Mesenchymal stem cell (in vitro differentiated cells and primary cell): ENCODE results near the gene NIM1K.

Experiments used
- DNase-seq: peaks from one replicate; pipeline ENCODE4 v3.0.0-alpha.2; 2013
- H2AFZ ChIP-seq: one replicate; pipeline ENCODE4 v1.6.1; 2013; ENCODE audit warnings: low read depth, mild to moderate bottlenecking, control low read depth, inconsistent platforms, low read length, moderate library complexity
- H2AK5ac ChIP-seq: 2 replicates; pipeline ENCODE4 v1.6.1; 2013; ENCODE audit warnings: low read length, moderate library complexity, mild to moderate bottlenecking, inconsistent platforms; ENCODE audit not compliant: severe bottlenecking
- H2BK120ac ChIP-seq: one replicate; pipeline ENCODE4 v1.6.1; 2013; ENCODE audit warnings: low read depth, mild to moderate bottlenecking, inconsistent platforms, low read length, moderate library complexity
- H2BK12ac ChIP-seq, 2 experiments: one replicate each; pipeline ENCODE4 v1.6.1; 2013; ENCODE audit warnings: inconsistent platforms in 2 of 2, low read length in 2 of 2, mild to moderate bottlenecking in 2 of 2, moderate library complexity in 2 of 2, control low read depth in 1 of 2
- H2BK15ac ChIP-seq: one replicate; pipeline ENCODE4 v1.6.1; 2013; ENCODE audit warnings: mild to moderate bottlenecking, low read depth, inconsistent platforms; ENCODE audit not compliant: poor library complexity, severe bottlenecking
- H2BK5ac ChIP-seq: 2 replicates; pipeline ENCODE4 v1.6.1; 2013; ENCODE audit warnings: low read depth, mild to moderate bottlenecking, low read length, control low read depth, inconsistent platforms; ENCODE audit not compliant: poor library complexity, severe bottlenecking
- H3K14ac ChIP-seq, 2 experiments: one replicate each; pipeline ENCODE4 v1.6.1; 2013; ENCODE audit warnings: inconsistent platforms in 2 of 2, low read length in 2 of 2, control low read depth in 1 of 2, mild to moderate bottlenecking in 1 of 2, moderate library complexity in 1 of 2
- H3K18ac ChIP-seq, 2 experiments: one replicate each; pipeline ENCODE4 v1.6.1; 2013; ENCODE audit warnings: inconsistent platforms in 2 of 2, low read length in 2 of 2, control low read depth in 1 of 2, low read depth in 1 of 2, mild to moderate bottlenecking in 1 of 2
- H3K23ac ChIP-seq, 2 experiments: one replicate each; pipeline ENCODE4 v1.6.1; 2013; ENCODE audit warnings: inconsistent platforms in 2 of 2, low read length in 2 of 2, mild to moderate bottlenecking in 2 of 2, moderate library complexity in 2 of 2, control low read depth in 1 of 2
- H3K27ac ChIP-seq: 2 replicates; pipeline ENCODE4 v1.5.1; 2013; ENCODE audit warnings: mild to moderate bottlenecking, moderate library complexity, low read length, control low read depth, inconsistent platforms; ENCODE audit not compliant: poor library complexity, severe bottlenecking
- H3K27me3 ChIP-seq, 2 experiments: 2 replicates each; pipeline versions ENCODE4 v1.6.1 to v1.7.0; 2013; ENCODE audit warnings: low read length in 2 of 2, mild to moderate bottlenecking in 2 of 2, moderate library complexity in 2 of 2, control low read depth in 1 of 2, inconsistent platforms in 1 of 2; ENCODE audit not compliant: control insufficient read depth in 1 of 2, insufficient read depth in 1 of 2
- H3K36me3 ChIP-seq, 2 experiments: 2 replicates each; pipeline versions ENCODE4 v1.6.1 to v1.7.0; 2013; ENCODE audit warnings: low read length in 2 of 2, control low read depth in 1 of 2, inconsistent platforms in 1 of 2, low read depth in 1 of 2, mild to moderate bottlenecking in 1 of 2; ENCODE audit not compliant: insufficient read depth in 2 of 2, control insufficient read depth in 1 of 2
- H3K4ac ChIP-seq, 2 experiments: one replicate each; pipeline ENCODE4 v1.6.1; 2013; ENCODE audit warnings: inconsistent platforms in 2 of 2, low read length in 2 of 2, mild to moderate bottlenecking in 2 of 2, moderate library complexity in 2 of 2, control low read depth in 1 of 2, low read depth in 1 of 2
- H3K4me1 ChIP-seq: 2 replicates; pipeline ENCODE4 v1.6.1; 2013; ENCODE audit warnings: low read depth, low read length, control low read depth; ENCODE audit not compliant: control insufficient read depth, insufficient read depth
- H3K4me2 ChIP-seq: 2 replicates; pipeline ENCODE4 v1.6.1; 2013; ENCODE audit warnings: low read length, mild to moderate bottlenecking, inconsistent platforms; ENCODE audit not compliant: poor library complexity, severe bottlenecking
- H3K4me3 ChIP-seq, 2 experiments: 2 replicates each; pipeline versions ENCODE4 v1.5.1 to v1.7.0; 2013; ENCODE audit warnings: low read length in 2 of 2, mild to moderate bottlenecking in 2 of 2, control low read depth in 1 of 2, low read depth in 1 of 2; ENCODE audit not compliant: insufficient read depth in 1 of 2
- H3K79me1 ChIP-seq: replicated peaks from 2 replicates; pipeline ENCODE4 v1.6.1; 2013; ENCODE audit warnings: mild to moderate bottlenecking, control low read depth, low read length, inconsistent platforms; ENCODE audit not compliant: poor library complexity, severe bottlenecking
- H3K9ac ChIP-seq: 2 replicates; pipeline ENCODE4 v1.7.0; 2013; ENCODE audit warnings: mild to moderate bottlenecking, low read length, moderate library complexity
- H3K9me3 ChIP-seq: 2 replicates; pipeline ENCODE4 v1.7.0; 2013; ENCODE audit warnings: mild to moderate bottlenecking, low read length; ENCODE audit not compliant: control insufficient read depth
- H4K8ac ChIP-seq: one replicate; pipeline ENCODE4 v1.6.1; 2013; ENCODE audit warnings: inconsistent platforms, mild to moderate bottlenecking, low read length, moderate library complexity
- H4K91ac ChIP-seq: one replicate; pipeline ENCODE4 v1.6.1; 2013; ENCODE audit warnings: mild to moderate bottlenecking, low read length, inconsistent platforms
- WGBS: methylation state at CpG from one replicate; pipeline ENCODE4 v1.1.7; 2013; ENCODE audit warnings: mixed read lengths; 5-methylcytosine and 5-hydroxymethylcytosine counted together

NIM1K gene

DNA sequence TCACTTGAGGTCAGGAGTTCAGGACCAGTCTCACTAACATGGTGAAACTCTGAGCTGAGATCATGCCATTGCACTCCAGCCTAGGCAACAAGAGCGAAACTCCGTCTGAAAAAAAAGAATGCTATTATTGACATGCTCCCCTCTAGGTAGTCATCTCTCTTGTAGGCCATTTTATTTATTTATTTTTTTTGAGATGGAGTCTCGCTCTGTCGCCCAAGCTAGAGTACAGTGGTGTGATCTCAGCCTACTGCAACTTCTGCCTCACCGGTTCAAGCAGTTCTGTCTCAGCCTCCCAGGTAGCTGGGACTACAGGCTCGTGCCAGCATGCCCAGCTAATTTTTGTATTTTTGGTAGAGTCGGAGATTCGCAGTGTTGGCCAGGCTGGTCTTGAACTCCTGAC, 20.6 kb upstream of the NIM1K start:
- WGBS, result over 99% methylated on average over 8 of the region's 8 CpGs

GRCh38 chr5:43171926-43172325, 20.1 kb upstream of the NIM1K start:
- Histone ChIP-seq H3K14ac (no peak overlapping the region), H2BK12ac (no peak overlapping the region), H2AFZ (no peak overlapping the region), H4K91ac (no peak overlapping the region), H2BK15ac (no peak overlapping the region), H3K27ac (peak overlapping the region; percentile 9), H3K9ac (no peak overlapping the region), H2BK120ac (no peak overlapping the region), H3K79me1 (peaks cover 11% of the 10 kb centered on the region), H3K18ac (no peak overlapping the region), H3K9me3 (no peaks in the 10 kb centered on the region), H3K36me3 (peaks cover 13 to 64% of the 10 kb centered on the region in 2 experiments), H3K4me1 (peaks cover 3% of the 10 kb centered on the region), H2BK5ac (no peak overlapping the region), H3K4ac (no peak overlapping the region), H3K4me2 (no peak overlapping the region), H3K4me3 (no peak overlapping the region), H3K23ac (no peak overlapping the region), H2AK5ac (no peak overlapping the region), H3K27me3 (no peaks in the 10 kb centered on the region), H4K8ac (no peak overlapping the region)
- no peak for DNase-seq
- 100% methylated on average over 1 of the region's 1 CpG for WGBS

More for the DNA sequence above, 20.6 kb upstream of the NIM1K start:
- H3K23ac ChIP-seq, result no peak overlapping the region
- no peak overlapping the region for H2BK5ac ChIP-seq
- H2BK15ac ChIP-seq, result no peak overlapping the region
- peaks cover 3% of the 10 kb centered on the region for H3K4me1 ChIP-seq
- H3K27me3 ChIP-seq, result no peaks in the 10 kb centered on the region
- H2AFZ ChIP-seq, result no peak overlapping the region
- peaks cover 13 to 65% of the 10 kb centered on the region in 2 experiments for H3K36me3 ChIP-seq
- no peak overlapping the region for H2BK12ac ChIP-seq
- H3K9me3 ChIP-seq, result no peaks in the 10 kb centered on the region
- H4K91ac ChIP-seq, result no peak overlapping the region
- no peak overlapping the region for H3K4ac ChIP-seq
- no peak overlapping the region for H3K4me2 ChIP-seq
- peak overlapping the region; percentile 9 for H3K27ac ChIP-seq
- no peak overlapping the region for H3K18ac ChIP-seq
- H3K9ac ChIP-seq, result no peak overlapping the region
- no peak overlapping the region for H2AK5ac ChIP-seq
- no peak overlapping the region for H4K8ac ChIP-seq
- no peak overlapping the region for H2BK120ac ChIP-seq
- no peak overlapping the region for H3K4me3 ChIP-seq
- DNase-seq, result no peak
- no peak overlapping the region for H3K14ac ChIP-seq
- H3K79me1 ChIP-seq, result peaks cover 11% of the 10 kb centered on the region

DNA sequence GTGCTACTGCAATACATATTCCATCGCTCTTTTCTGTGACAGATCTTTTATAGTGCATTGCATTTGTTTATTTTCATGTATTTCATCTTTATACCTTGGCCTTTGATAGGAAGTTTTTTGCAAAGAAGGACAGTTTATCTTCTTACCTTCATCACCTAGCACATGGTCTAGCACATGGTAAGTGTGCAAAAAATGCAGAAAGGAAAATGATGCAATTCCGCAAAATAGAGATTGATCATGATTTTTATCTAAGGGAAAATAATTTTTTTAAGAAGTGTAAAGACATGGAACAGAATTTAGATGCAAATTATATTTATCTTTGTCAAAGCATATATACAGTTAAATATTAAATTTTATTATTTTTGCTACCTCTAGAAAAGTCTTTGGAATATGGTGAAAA, 19.2 kb upstream of the NIM1K start:
- H3K23ac ChIP-seq, result no peak overlapping the region
- H2BK15ac ChIP-seq, result no peak overlapping the region
- no peak overlapping the region for H3K14ac ChIP-seq
- no peak overlapping the region for H2BK12ac ChIP-seq
- no peak overlapping the region for H4K91ac ChIP-seq
- H3K9me3 ChIP-seq, result no peaks in the 10 kb centered on the region
- H3K4ac ChIP-seq, result no peak overlapping the region
- peaks cover 8% of the 10 kb centered on the region for H3K79me1 ChIP-seq
- H2BK120ac ChIP-seq, result no peak overlapping the region
- H3K9ac ChIP-seq, result no peak overlapping the region
- no peak overlapping the region for H3K18ac ChIP-seq
- no peak overlapping the region for H2BK5ac ChIP-seq
- H3K36me3 ChIP-seq, result peaks cover 10 to 63% of the 10 kb centered on the region in 2 experiments
- no peak overlapping the region for H4K8ac ChIP-seq
- H3K4me2 ChIP-seq, result no peak overlapping the region
- no peak overlapping the region for H2AFZ ChIP-seq
- no CpG with 5 or more reads among the region's 2 CpGs for WGBS
- H3K4me3 ChIP-seq, result no peak overlapping the region
- no peak overlapping the region for H3K27ac ChIP-seq
- no peak for DNase-seq
- H2AK5ac ChIP-seq, result no peak overlapping the region
- H3K27me3 ChIP-seq, result no peaks in the 10 kb centered on the region
- H3K4me1 ChIP-seq, result peaks cover 3% of the 10 kb centered on the region

DNA sequence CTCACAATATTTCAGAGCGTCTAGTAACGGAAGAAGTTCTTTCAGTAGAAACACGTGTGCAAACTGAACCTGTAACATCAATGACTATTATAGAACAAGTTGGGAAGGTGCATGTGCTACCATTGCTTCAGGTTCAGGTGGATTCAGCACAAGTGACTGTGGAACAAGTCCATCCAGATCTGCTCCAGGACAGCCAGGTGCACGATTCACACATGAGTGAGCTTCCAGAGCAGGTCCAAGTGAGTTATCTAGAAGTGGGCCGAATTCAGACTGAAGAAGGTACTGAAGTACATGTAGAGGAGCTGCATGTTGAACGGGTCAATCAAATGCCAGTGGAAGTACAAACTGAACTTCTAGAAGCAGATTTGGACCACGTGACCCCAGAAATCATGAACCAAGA, 17.4 kb upstream of the NIM1K start:
- Histone ChIP-seq H3K27ac (no peak overlapping the region), H3K36me3 (peaks cover 8 to 46% of the 10 kb centered on the region in 2 experiments), H2BK5ac (no peak overlapping the region)

More for the DNA sequence above, 17.4 kb upstream of the NIM1K start:
- H4K91ac ChIP-seq, result no peak overlapping the region
- H3K4ac ChIP-seq, result no peak overlapping the region
- H4K8ac ChIP-seq, result no peak overlapping the region
- H2BK120ac ChIP-seq, result no peak overlapping the region
- H2BK15ac ChIP-seq, result no peak overlapping the region
- no peak overlapping the region for H2AK5ac ChIP-seq
- no peaks in the 10 kb centered on the region for H3K9me3 ChIP-seq
- no peak overlapping the region for H3K9ac ChIP-seq
- H3K79me1 ChIP-seq, result peaks cover 5% of the 10 kb centered on the region
- peaks cover 3% of the 10 kb centered on the region for H3K4me1 ChIP-seq
- no peak for DNase-seq
- no peaks in the 10 kb centered on the region for H3K27me3 ChIP-seq
- no peak overlapping the region for H3K4me2 ChIP-seq
- no peak overlapping the region for H3K18ac ChIP-seq
- no peak overlapping the region for H3K23ac ChIP-seq
- H3K4me3 ChIP-seq, result no peak overlapping the region
- H2BK12ac ChIP-seq, result no peak overlapping the region
- H3K14ac ChIP-seq, result no peak overlapping the region
- no peak overlapping the region for H2AFZ ChIP-seq
- 94% methylated on average over 7 of the region's 7 CpGs for WGBS
